Ovary (tissue), 9 donors: ENCODE measurements around the gene VPS41. TPM values are rescaled to one million over a fixed set of nuclear protein-coding genes. Genes with fewer than 3 reads are reported as not detected.

Source experiments
- DNase-seq, 5 donors: peaks; one replicate each; pipeline ENCODE4 v3.0.0-alpha.2; 2019 to 2020
- H3K27ac ChIP-seq, 2 donors: fragments of 200-600 bp; one replicate each; pipeline versions ENCODE4 v1.5.1 to v1.8.0; 2019 to 2022
- H3K27me3 ChIP-seq: fragments of 200-600 bp; one replicate; pipeline ENCODE4 v1.8.0; 2022
- H3K36me3 ChIP-seq: fragments of 200-600 bp; sonication (generic); one replicate; pipeline ENCODE4 v1.5.1; 2019
- H3K4me1 ChIP-seq: one replicate; pipeline ENCODE4 v1.8.1; 2013; ENCODE audit warnings: mild to moderate bottlenecking, moderate library complexity; ENCODE audit not compliant: insufficient read depth
- H3K4me3 ChIP-seq: fragments of 200-600 bp; sonication (generic); one replicate; pipeline ENCODE4 v1.5.1; 2017
- H3K9me3 ChIP-seq, 2 donors: fragments of 200-600 bp in 1 of 2; sonication (generic) in 1 of 2; one replicate each; pipeline versions ENCODE4 v1.5.1 to v1.8.1; 2013 to 2019; ENCODE audit warnings: mild to moderate bottlenecking in 1 of 2, moderate library complexity in 1 of 2
- CTCF ChIP-seq, 3 donors: fragments of 450-650 bp in 2 of 3; fragments of 200-600 bp in 1 of 3; IDR thresholded peaks; one replicate each; pipeline versions ENCODE4 v1.5.1 to v1.8.0; 2016 to 2022; ENCODE audit warnings: antibody characterized with exemption in 3 of 3, mild to moderate bottlenecking in 1 of 3
- EP300 ChIP-seq: sonication (generic); formaldehyde crosslinking; IDR thresholded peaks from one replicate; pipeline ENCODE4 v1.6.1; 2017; ENCODE audit warnings: antibody characterized with exemption
- POLR2A ChIP-seq: fragments of 450-650 bp; IDR thresholded peaks from one replicate; pipeline ENCODE4 v1.6.1; 2017; ENCODE audit warnings: antibody characterized with exemption, mild to moderate bottlenecking, moderate library complexity
- WGBS, 3 donors: extraction: QIAGEN DNeasy Blood & Tissue Kit in 1 of 3; methylation state at CpG; one replicate each; pipeline versions ENCODE4 v1.1.5 to v1.1.7; 2013 to 2017; 5-methylcytosine and 5-hydroxymethylcytosine counted together
- intact Hi-C, 4 donors: fragments of 100-400 bp; cut with DNase I; formaldehyde crosslinking; loops; one replicate each; pipeline versions ENCODE4 v1.11.0 to v1.15.1; 2022 to 2023
- polyA plus RNA-seq, 2 donors: library from polyadenylated mRNA; stranded (reverse); fragments of 200-250 nt in 1 of 2; fragments of 350-450 nt in 1 of 2; fragmentation: Illumina TruSeq in 1 of 2; extraction: RNeasy Lipid Tissue Mini Kit (QIAGEN cat#74804) in 1 of 2; gene quantifications; one replicate each; pipeline ENCODE4 v1.2.3, GENCODE V29; 2013 to 2014
- total RNA-seq, 7 donors: library from RNA; depleted of rRNA in 2 of 7; stranded (reverse); fragments of >200 nt in 2 of 7; fragmentation: NEBNext Ultra II Directional in 3 of 7; extraction: Animal tissue kit (Norgen Biotek cat#: 25700) in 3 of 7; gene quantifications; one replicate each; pipeline versions ENCODE4 v1.1.0 to v1.2.4, GENCODE V29; 2016 to 2023
- donor health status: DM: no; HTN: no; CAD: no; lungs with moderate emphysema.
- donor health status: DM: no; HTN: no; CAD: no.
- donor health status: Bipolar disorder and iron deficiency.
- donor health status: DM: yes; HTN: yes; CAD: no.
- donor health status: DM: no; HTN: no; CAD: no.
- donor health status: DM: yes; HTN: yes; CAD: no.

Gene VPS41
- total and polyA plus RNA-seq, 9 donors: 17.3 to 77.0 (median 57.2) TPM

DNA sequence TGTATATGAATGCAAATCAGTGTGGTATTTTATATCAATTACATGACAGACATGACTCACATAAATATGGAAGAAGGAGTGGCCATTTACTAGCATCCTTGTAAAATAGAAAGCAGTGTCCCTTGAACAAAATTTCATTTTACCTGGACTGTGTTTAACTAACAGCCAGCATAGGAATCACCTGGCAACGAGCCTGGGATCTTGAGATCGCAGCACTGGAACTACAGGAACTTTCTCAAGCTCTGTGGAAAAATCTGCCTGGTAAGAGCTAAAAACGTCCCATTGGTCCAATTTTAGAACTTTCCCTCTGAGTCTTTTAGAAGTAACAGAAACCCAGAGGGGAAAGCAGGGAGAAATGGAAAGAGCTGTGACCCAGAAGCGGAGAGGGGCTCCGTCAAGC, 208.9 kb downstream of the VPS41 start:
- intact Hi-C loops: no loop called here

GRCh38 chr7:38699471-38699870, 209.5 kb downstream of the VPS41 start:
- intact Hi-C loops: no loop called here
- no peaks in the 10 kb centered on the region for H3K4me1 ChIP-seq
- H3K9me3 ChIP-seq: no peaks in the 10 kb centered on the region
- WGBS, 3 donors: 70 to 78% (median 75%) methylated on average over 3 of the region's 3 CpGs
- no peak overlapping the region for H3K4me3 ChIP-seq
- no peaks in the 10 kb centered on the region for H3K27me3 ChIP-seq
- H3K36me3 ChIP-seq: no peaks in the 10 kb centered on the region
- DNase-seq: no peak
- no peak overlapping the region for H3K27ac ChIP-seq
- TF ChIP-seq CTCF (IDR thresholded peaks at IDR 0.05) (no peak), POLR2A (no peak), EP300 (no peak)

More for the DNA sequence above, 208.9 kb downstream of the VPS41 start:
- no peak for DNase-seq
- 52 to 58% (median 55%) methylated on average over 5 of the region's 5 CpGs for WGBS, 3 donors
- H3K4me1 ChIP-seq: no peaks in the 10 kb centered on the region
- no peak for TF ChIP-seq CTCF (IDR thresholded peaks at IDR 0.05)
- TF ChIP-seq POLR2A: no peak
- TF ChIP-seq EP300: no peak
- no peaks in the 10 kb centered on the region for H3K27me3 ChIP-seq
- no peak overlapping the region for H3K27ac ChIP-seq
- no peaks in the 10 kb centered on the region for H3K9me3 ChIP-seq
- no peaks in the 10 kb centered on the region for H3K36me3 ChIP-seq
- no peak overlapping the region for H3K4me3 ChIP-seq

- H3K36me3 ChIP-seq: no peaks in the 10 kb centered on the region
- TF ChIP-seq CTCF (IDR thresholded peaks at IDR 0.05): no peak
- TF ChIP-seq EP300: no peak
- TF ChIP-seq POLR2A: no peak
- 65 to 71% (median 70%) methylated on average over 3 of the region's 3 CpGs for WGBS, 3 donors
- H3K4me3 ChIP-seq: no peak overlapping the region
- H3K27me3 ChIP-seq: no peaks in the 10 kb centered on the region
- no peak overlapping the region for H3K27ac ChIP-seq
- no peak for DNase-seq
- intact Hi-C loops: no loop called here
- H3K9me3 ChIP-seq: no peaks in the 10 kb centered on the region
- no peaks in the 10 kb centered on the region for H3K4me1 ChIP-seq
These were observed 214.7 kb downstream of the VPS41 start for GRCh38 chr7:38694326-38694725.

DNA sequence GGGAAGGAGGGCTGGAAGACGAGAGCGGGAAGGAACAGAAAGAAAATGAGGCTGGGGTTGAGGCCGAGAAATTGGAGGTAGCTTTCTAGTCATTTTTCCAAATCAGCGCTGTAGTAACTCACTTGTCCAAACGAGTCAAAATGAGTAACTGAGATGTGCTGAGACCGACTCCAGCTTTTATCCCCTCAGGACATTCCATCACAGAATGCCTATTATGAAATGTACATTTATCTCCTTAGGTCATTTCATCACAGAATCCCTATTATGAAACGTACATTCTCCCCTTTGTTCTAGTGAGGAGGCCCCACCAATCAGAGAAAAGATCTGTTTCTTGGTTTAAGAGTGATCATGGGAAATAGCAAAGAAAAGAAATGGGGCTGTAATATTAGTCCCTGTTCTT, 222.1 kb downstream of the VPS41 start:
- Histone ChIP-seq H3K4me1 (peaks cover 4% of the 10 kb centered on the region), H3K27me3 (no peaks in the 10 kb centered on the region), H3K9me3 (no peaks in the 10 kb centered on the region), H3K27ac (no peak overlapping the region), H3K4me3 (no peak overlapping the region), H3K36me3 (no peaks in the 10 kb centered on the region)
- TF ChIP-seq POLR2A (no peak), CTCF (IDR thresholded peaks at IDR 0.05) (no peak), EP300 (no peak)
- 89 to 92% (median 92%) methylated on average over 7 of the region's 7 CpGs for WGBS, 3 donors
- intact Hi-C loops: no loop called here
- no peak for DNase-seq

- Histone ChIP-seq H3K4me1 (peaks cover 4% of the 10 kb centered on the region), H3K36me3 (no peaks in the 10 kb centered on the region), H3K27me3 (no peaks in the 10 kb centered on the region), H3K27ac (no peak overlapping the region), H3K4me3 (no peak overlapping the region), H3K9me3 (no peaks in the 10 kb centered on the region)
- 92 to 98% (median 96%) methylated on average over 21 of the region's 21 CpGs for WGBS, 3 donors
- no peak for TF ChIP-seq CTCF (IDR thresholded peaks at IDR 0.05)
- TF ChIP-seq POLR2A: no peak
- TF ChIP-seq EP300: no peak
- no peak for DNase-seq
- intact Hi-C loops: no loop called here
These were observed 223.1 kb downstream of the VPS41 start for GRCh38 chr7:38685851-38686250.
